BLaER1 treated with 17β-estradiol and CSF1 and Interleukin-3, amounts not matched to agents 10 nM and 100 nM (cell line): ENCODE results near the gene PPP1R37.

Experiments used
- H3K27ac ChIP-seq, 11 experiments: shearing (Covaris generic); formaldehyde crosslinking; 2 replicates each; pipeline ENCODE4 v1.8.1; 2022
- H3K27me3 ChIP-seq, 11 experiments: shearing (Covaris generic); formaldehyde crosslinking; 2 replicates each; pipeline ENCODE4 v1.8.1; 2022
- H3K36me3 ChIP-seq, 11 experiments: shearing (Covaris generic); formaldehyde crosslinking; 2 replicates each; pipeline ENCODE4 v1.8.1; 2022
- H3K4me1 ChIP-seq, 10 experiments: shearing (Covaris generic); formaldehyde crosslinking; 2 replicates each; pipeline ENCODE4 v1.8.1; 2022
- H3K4me2 ChIP-seq, 11 experiments: shearing (Covaris generic); formaldehyde crosslinking; 2 replicates each; pipeline ENCODE4 v1.8.1; 2022
- H3K4me3 ChIP-seq, 10 experiments: shearing (Covaris generic); formaldehyde crosslinking; 2 replicates each; pipeline ENCODE4 v1.8.1; 2022
- H3K9ac ChIP-seq, 11 experiments: shearing (Covaris generic); formaldehyde crosslinking; 2 replicates each; pipeline ENCODE4 v1.8.1; 2022
- H3K9me3 ChIP-seq, 11 experiments: shearing (Covaris generic); formaldehyde crosslinking; replicated peaks in 1 of 11; 2 replicates each; pipeline ENCODE4 v1.8.1; 2022
- H4K20me1 ChIP-seq, 11 experiments: shearing (Covaris generic); formaldehyde crosslinking; 2 replicates each; pipeline ENCODE4 v1.8.1; 2022
- Cebpa-rat ChIP-seq, 11 experiments: shearing (Covaris generic); IDR thresholded peaks; 2 replicates each; pipeline ENCODE4 v1.8.1; 2022

PPP1R37 gene

GRCh38 chr19:45136507-45137178, 43.7 kb downstream of the PPP1R37 start:
- Histone ChIP-seq H3K36me3 (peaks cover 12 to 29% (median 20%) of the 10 kb centered on the region in 11 experiments), H4K20me1 (peaks cover 33 to 98% (median 79%) of the 10 kb centered on the region in 11 experiments), H3K27ac (peak overlapping the region; percentile 44 to 82 (median 74)), H3K4me1 (peaks cover 55 to 72% (median 61%) of the 10 kb centered on the region in 10 experiments), H3K9me3 (no peaks in the 10 kb centered on the region), H3K4me2 (peak overlapping the region; percentile 85 to 98 (median 95)), H3K27me3 (no peaks in the 10 kb centered on the region), H3K4me3 (peak overlapping the region in 9 of 10 experiments; percentile 5 to 55 (median 32); a peak in 14 of 20 replicates), H3K9ac (peak overlapping the region; percentile 57 to 74 (median 70); a peak in 21 of 22 replicates)
- TF ChIP-seq Cebpa-rat (IDR thresholded peaks at IDR 0.05), result no peak

GRCh38 chr19:45137179-45137761, 44.3 kb downstream of the PPP1R37 start:
- no peaks in the 10 kb centered on the region for H3K9me3 ChIP-seq
- H3K27ac ChIP-seq, result peak overlapping the region; percentile 44 to 82 (median 74)
- H3K27me3 ChIP-seq, result no peaks in the 10 kb centered on the region
- H3K9ac ChIP-seq, result peak overlapping the region; percentile 57 to 74 (median 70); a peak in 21 of 22 replicates
- H3K4me2 ChIP-seq, result peak overlapping the region; percentile 85 to 98 (median 95)
- peaks cover 55 to 69% (median 59%) of the 10 kb centered on the region in 10 experiments for H3K4me1 ChIP-seq
- TF ChIP-seq Cebpa-rat (IDR thresholded peaks at IDR 0.05), result no peak
- H4K20me1 ChIP-seq, result peaks cover 30 to 98% (median 79%) of the 10 kb centered on the region in 11 experiments; a peak in 21 of 22 replicates
- H3K36me3 ChIP-seq, result peaks cover 18 to 29% (median 25%) of the 10 kb centered on the region in 11 experiments
- H3K4me3 ChIP-seq, result peak overlapping the region in 9 of 10 experiments; percentile 5 to 55 (median 32); a peak in 14 of 20 replicates

- Histone ChIP-seq H3K4me1 (peaks cover 57 to 67% (median 59%) of the 10 kb centered on the region in 10 experiments), H3K9ac (peak overlapping the region in 7 of 11 experiments; percentile 2 to 74 (median 36); a peak in 7 of 22 replicates), H4K20me1 (peaks cover 32 to 98% (median 86%) of the 10 kb centered on the region in 11 experiments), H3K4me2 (peak overlapping the region; percentile 85 to 98 (median 95)), H3K27me3 (no peaks in the 10 kb centered on the region), H3K4me3 (no peak overlapping the region), H3K36me3 (peaks cover 26 to 38% (median 30%) of the 10 kb centered on the region in 11 experiments), H3K27ac (peak overlapping the region in 8 of 11 experiments; percentile 36 to 82 (median 77); a peak in 8 of 22 replicates), H3K9me3 (no peaks in the 10 kb centered on the region)
- TF ChIP-seq Cebpa-rat (IDR thresholded peaks at IDR 0.05), result no peak
Measured at GRCh38 chr19:45138303-45138751, 45.3 kb downstream of the PPP1R37 start.

DNA sequence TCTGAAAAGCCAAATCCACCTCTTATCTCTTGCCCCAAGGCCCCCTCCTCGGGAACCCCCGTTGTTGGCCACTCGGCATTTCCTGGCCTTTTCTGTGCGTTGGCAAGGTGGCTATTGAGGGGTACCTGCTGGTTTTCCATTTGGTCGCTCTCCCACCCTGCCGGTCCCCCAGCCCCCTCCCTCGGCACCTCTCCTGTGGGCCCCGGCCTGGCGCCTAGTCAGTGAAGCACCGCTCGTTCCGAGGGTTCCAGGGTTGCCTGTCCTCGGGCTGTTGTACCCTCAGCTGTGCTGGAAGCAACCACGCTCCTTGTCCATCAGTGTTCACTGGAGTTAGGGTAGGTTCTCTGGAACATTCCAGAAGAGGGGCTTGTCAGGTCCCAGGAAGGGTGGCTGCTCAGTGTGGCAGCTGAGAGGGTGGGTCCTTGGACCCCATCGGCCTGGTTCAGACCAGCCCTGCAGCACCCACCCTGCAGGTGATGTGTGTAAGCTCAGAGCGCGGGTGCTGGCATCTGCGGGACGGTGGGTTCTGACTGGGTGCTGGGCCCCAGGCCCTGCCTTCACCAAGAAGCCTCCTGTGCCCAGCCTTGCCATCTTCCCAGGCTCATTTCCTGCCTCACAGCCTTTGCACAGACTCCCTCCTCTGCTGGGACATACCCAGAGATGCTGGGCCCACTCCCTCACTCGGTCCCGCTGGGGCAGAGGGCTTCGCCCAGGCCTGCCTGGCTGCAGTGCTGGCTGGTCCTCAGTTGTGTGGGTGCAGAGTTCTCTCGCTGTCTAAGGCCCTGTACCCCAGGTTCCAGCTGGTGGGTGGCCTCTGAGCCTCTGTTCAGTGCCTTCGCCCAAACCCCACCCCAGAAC, 46.5 kb downstream of the PPP1R37 start:
- Histone ChIP-seq H3K36me3 (peaks cover 32 to 50% (median 39%) of the 10 kb centered on the region in 11 experiments), H3K4me3 (no peak overlapping the region), H3K9me3 (no peaks in the 10 kb centered on the region), H3K27me3 (no peaks in the 10 kb centered on the region), H3K9ac (peak overlapping the region in 2 of 11 experiments; percentile 7 to 22; a peak in 1 of 22 replicates), H3K4me1 (peaks cover 47 to 60% (median 53%) of the 10 kb centered on the region in 10 experiments), H4K20me1 (peaks cover 35 to 96% (median 85%) of the 10 kb centered on the region in 11 experiments), H3K27ac (peak overlapping the region in 4 of 11 experiments; percentile 6 to 34 (median 24); a peak in 4 of 22 replicates), H3K4me2 (no peak overlapping the region)
- no peak for TF ChIP-seq Cebpa-rat (IDR thresholded peaks at IDR 0.05)

- no peak for TF ChIP-seq Cebpa-rat (IDR thresholded peaks at IDR 0.05)
- H3K9ac ChIP-seq, result no peak overlapping the region; a peak in 1 of 22 replicates
- H3K27ac ChIP-seq, result peak overlapping the region in 4 of 11 experiments; percentile 6 to 34 (median 24); a peak in 3 of 22 replicates
Measured at GRCh38 chr19:45140144-45140503, 47.1 kb downstream of the PPP1R37 start.

DNA sequence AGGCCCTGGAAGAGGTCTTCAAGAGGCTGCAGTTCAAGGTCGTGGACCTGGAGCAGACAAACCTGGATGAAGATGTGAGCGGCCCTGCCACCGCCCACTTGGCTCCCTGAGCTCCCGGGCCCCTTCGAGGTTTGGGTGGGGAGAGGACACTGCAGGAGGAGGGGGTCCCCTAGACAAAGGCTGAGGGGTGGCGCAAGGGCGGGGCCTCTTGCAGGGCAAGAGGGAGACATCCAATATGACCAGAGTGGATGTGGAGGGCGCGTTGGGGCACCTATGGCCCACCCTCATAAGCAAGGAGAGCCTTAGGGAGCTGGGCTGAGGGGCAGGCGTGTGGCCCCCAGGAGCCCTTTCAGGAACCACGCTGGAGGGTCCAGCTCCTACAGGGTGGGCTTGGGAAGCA, 47.6 kb downstream of the PPP1R37 start:
- no peak overlapping the region for H3K4me2 ChIP-seq
- no peaks in the 10 kb centered on the region for H3K27me3 ChIP-seq
- 0 out of 22 replicates have a peak overlapping the region, but pooled peaks of 1 of the 11 experiments have one; percentile 12 for H3K27ac ChIP-seq
- no peak for TF ChIP-seq Cebpa-rat (IDR thresholded peaks at IDR 0.05)
- H4K20me1 ChIP-seq, result peaks cover 36 to 95% (median 77%) of the 10 kb centered on the region in 11 experiments
- peaks cover 37 to 50% (median 43%) of the 10 kb centered on the region in 10 experiments for H3K4me1 ChIP-seq
- no peaks in the 10 kb centered on the region for H3K9me3 ChIP-seq
- H3K4me3 ChIP-seq, result no peak overlapping the region
- H3K9ac ChIP-seq, result peak overlapping the region in 2 of 11 experiments; percentile 24 to 41; a peak in 1 of 22 replicates
- H3K36me3 ChIP-seq, result peaks cover 42 to 60% (median 49%) of the 10 kb centered on the region in 11 experiments

More at GRCh38 chr19:45140144-45140503, 47.1 kb downstream of the PPP1R37 start:
- no peaks in the 10 kb centered on the region for H3K27me3 ChIP-seq
- H3K4me3 ChIP-seq, result no peak overlapping the region
- H3K4me2 ChIP-seq, result no peak overlapping the region
- H3K36me3 ChIP-seq, result peaks cover 38 to 56% (median 45%) of the 10 kb centered on the region in 11 experiments
- peaks cover 41 to 54% (median 47%) of the 10 kb centered on the region in 10 experiments for H3K4me1 ChIP-seq
- peaks cover 36 to 96% (median 82%) of the 10 kb centered on the region in 11 experiments for H4K20me1 ChIP-seq
- no peaks in the 10 kb centered on the region for H3K9me3 ChIP-seq

DNA sequence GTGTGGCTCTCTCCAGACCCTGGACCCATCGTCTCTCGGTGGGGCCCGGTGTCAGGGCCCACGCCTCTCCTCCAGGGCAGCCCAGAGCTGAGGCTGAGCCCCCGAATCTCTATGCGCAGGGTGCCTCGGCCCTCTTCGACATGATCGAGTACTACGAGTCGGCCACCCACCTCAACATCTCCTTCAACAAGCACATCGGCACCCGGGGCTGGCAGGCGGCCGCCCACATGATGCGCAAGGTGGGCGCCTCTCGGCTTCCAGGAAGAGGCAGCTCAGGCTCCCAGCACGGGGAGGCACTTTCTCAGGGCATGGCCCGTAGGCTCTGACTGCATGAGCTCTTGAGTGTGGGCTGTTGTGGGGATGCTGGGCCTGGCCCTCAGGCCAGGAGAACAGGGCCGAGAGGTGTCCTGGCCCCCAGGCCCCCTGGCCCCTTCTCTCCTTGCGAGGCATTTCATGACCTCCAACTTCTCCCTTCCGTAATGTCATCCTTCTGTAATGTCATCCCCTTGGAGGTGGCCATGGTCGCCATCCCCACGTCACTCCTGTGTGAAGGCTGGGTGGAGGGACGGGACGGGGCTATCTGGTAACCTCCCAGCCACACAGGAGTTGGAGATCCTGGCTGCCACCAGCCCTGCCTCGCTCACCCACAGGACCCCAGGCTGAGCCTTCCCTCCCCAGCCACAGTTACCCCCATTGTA, 48.4 kb downstream of the PPP1R37 start:
- Histone ChIP-seq H3K27me3 (no peaks in the 10 kb centered on the region), H3K4me2 (no peak overlapping the region), H3K27ac (no peak overlapping the region), H3K36me3 (peaks cover 48 to 67% (median 55%) of the 10 kb centered on the region in 11 experiments), H3K9ac (0 out of 22 replicates have a peak overlapping the region, but pooled peaks of 1 of the 11 experiments have one; percentile 41), H3K4me3 (no peak overlapping the region), H3K9me3 (no peaks in the 10 kb centered on the region), H3K4me1 (peaks cover 28 to 42% (median 34%) of the 10 kb centered on the region in 10 experiments), H4K20me1 (peaks cover 31 to 87% (median 75%) of the 10 kb centered on the region in 11 experiments)
- no peak for TF ChIP-seq Cebpa-rat (IDR thresholded peaks at IDR 0.05)
